GM19043 (cell line): ENCODE measurements around the gene CNOT3.
"Not testable (repeated sequence)": the region's sequence is repeated elsewhere in the genome, so short reads cannot be mapped to it uniquely, and the experiment has no call there.

Experiments
- ATAC-seq: cut with Tn5 transposase; IDR thresholded peaks from one replicate; pipeline ENCODE4 v1.9.1; 2021; ENCODE audit warnings: low read depth; ENCODE audit not compliant: unreplicated experiment

The CNOT3 gene

GRCh38 chr19:54189735-54190502 lies 52.4 kb downstream of the CNOT3 start:
- ATAC-seq = peak; percentile 50

- ATAC-seq = peak; percentile 43
Measured at GRCh38 chr19:54190503-54191010, 53.0 kb downstream of the CNOT3 start.

GRCh38 chr19:54191011-54191810 lies 53.6 kb downstream of the CNOT3 start, which contains the start of gene TSEN34:
Gene TSEN34 (plus strand): TSS chr19:54191308. CDS start chr19:54191365, 57 bp downstream.
- ATAC-seq = peak; percentile 24

GRCh38 chr19:54191811-54192453 lies 54.4 kb downstream of the CNOT3 start:
- ATAC-seq = no peak

GRCh38 chr19:54193011-54193410 lies 55.4 kb downstream of the CNOT3 start:
- no peak for ATAC-seq

- ATAC-seq = not testable (repeated sequence)
Measured at GRCh38 chr19:54194463-54194862, 56.9 kb downstream of the CNOT3 start.

- no peak for ATAC-seq
Measured at GRCh38 chr19:54196536-54196935, 59.0 kb downstream of the CNOT3 start.

- no peak for ATAC-seq
Measured at GRCh38 chr19:54197121-54197520, 59.6 kb downstream of the CNOT3 start.

GRCh38 chr19:54199401-54199800 lies 61.8 kb downstream of the CNOT3 start:
- ATAC-seq = no peak

GRCh38 chr19:54201172-54201701 lies 63.7 kb downstream of the CNOT3 start:
- peak; percentile 9 for ATAC-seq

- no peak for ATAC-seq
Measured at GRCh38 chr19:54201980-54202379, 64.4 kb downstream of the CNOT3 start.

- ATAC-seq = no peak
Measured at GRCh38 chr19:54203151-54203611, 65.6 kb downstream of the CNOT3 start.

GRCh38 chr19:54204767-54205468 lies 67.4 kb downstream of the CNOT3 start:
- no peak for ATAC-seq
